Upper lobe of left lung (tissue), 6 donors: ENCODE measurements around the gene STOX1. TPM values are rescaled to one million over a fixed set of nuclear protein-coding genes. Genes with fewer than 3 reads are reported as not detected.
"Not testable (repeated sequence)": the region's sequence is repeated elsewhere in the genome, so short reads cannot be mapped to it uniquely, and the experiment has no call there.

ENCODE experiments used
- ATAC-seq, 2 donors: fragments of 200-7000 bp; cut with Tn5 transposase; one replicate each; pipeline ENCODE4 v1.9.1; 2022; ENCODE audit warnings: mild to moderate bottlenecking in 2 of 2, moderate library complexity in 2 of 2; ENCODE audit not compliant: low FRiP score in 2 of 2
- DNase-seq, 2 donors: peaks; one replicate each; pipeline ENCODE4 v3.0.0-alpha.2; 2019 to 2020
- H3K27ac ChIP-seq, 4 donors: fragments of 200-600 bp; sonication (generic); one replicate each; pipeline ENCODE4 v1.5.1; 2016 to 2019
- H3K27me3 ChIP-seq, 4 donors: fragments of 200-600 bp; sonication (generic); one replicate each; pipeline ENCODE4 v1.5.1; 2017 to 2019
- H3K36me3 ChIP-seq, 4 donors: fragments of 200-600 bp; sonication (generic); one replicate each; pipeline ENCODE4 v1.5.1; 2016 to 2019
- H3K4me1 ChIP-seq, 4 donors: fragments of 200-600 bp; sonication (generic); one replicate each; pipeline ENCODE4 v1.5.1; 2018 to 2019
- H3K4me3 ChIP-seq, 4 donors: fragments of 200-600 bp; sonication (generic); one replicate each; pipeline ENCODE4 v1.5.1; 2017 to 2019; ENCODE audit warnings: mild to moderate bottlenecking in 2 of 4, moderate library complexity in 1 of 4
- H3K9me3 ChIP-seq, 4 donors: fragments of 200-600 bp; sonication (generic); one replicate each; pipeline ENCODE4 v1.5.1; 2018 to 2019
- EP300 ChIP-seq, 4 donors: sonication (generic); formaldehyde crosslinking; IDR thresholded peaks; one replicate each; pipeline ENCODE4 v1.5.1; 2017; ENCODE audit warnings: antibody characterized with exemption in 4 of 4, control low read depth in 2 of 4
- POLR2A ChIP-seq, 4 donors: fragments of 450-650 bp; IDR thresholded peaks; one replicate each; pipeline ENCODE4 v1.5.1; 2016 to 2017; ENCODE audit warnings: antibody characterized with exemption in 4 of 4, mild to moderate bottlenecking in 2 of 4
- POLR2AphosphoS5 ChIP-seq, 2 donors: sonication (generic); formaldehyde crosslinking; IDR thresholded peaks; one replicate each; pipeline ENCODE4 v1.5.1; 2017; ENCODE audit warnings: antibody characterized with exemption in 2 of 2
- WGBS, 2 donors: methylation state at CpG; one replicate each; pipeline ENCODE4 v1.1.5; 2017 to 2018; 5-methylcytosine and 5-hydroxymethylcytosine counted together
- total RNA-seq, 6 donors: library from RNA; depleted of rRNA in 4 of 6; stranded (reverse); fragments of >200 nt in 4 of 6; gene quantifications; one replicate each; pipeline versions ENCODE4 v1.1.0 to v1.2.1, GENCODE V29; 2016 to 2021
- TF ChIP-seq, protein P1 (sequence below), 6 experiments: fragments of 450-650 bp in 4 of 6; fragments of 200-600 bp in 2 of 6; sonication (generic) in 2 of 6; IDR thresholded peaks; one replicate each; pipeline ENCODE4 v1.5.1; 2016 to 2019; ENCODE audit warnings: antibody characterized with exemption in 6 of 6
- donor health status: DM: no; HTN: no; CAD: no; lungs with moderate emphysema.
- donor health status: DM: no; HTN: yes; CAD: no; lungs with severe emphysema.

Gene STOX1
- total RNA-seq, 6 donors from 2014 or later, result 0.23 to 25.6 (median 3.1) TPM

DNA sequence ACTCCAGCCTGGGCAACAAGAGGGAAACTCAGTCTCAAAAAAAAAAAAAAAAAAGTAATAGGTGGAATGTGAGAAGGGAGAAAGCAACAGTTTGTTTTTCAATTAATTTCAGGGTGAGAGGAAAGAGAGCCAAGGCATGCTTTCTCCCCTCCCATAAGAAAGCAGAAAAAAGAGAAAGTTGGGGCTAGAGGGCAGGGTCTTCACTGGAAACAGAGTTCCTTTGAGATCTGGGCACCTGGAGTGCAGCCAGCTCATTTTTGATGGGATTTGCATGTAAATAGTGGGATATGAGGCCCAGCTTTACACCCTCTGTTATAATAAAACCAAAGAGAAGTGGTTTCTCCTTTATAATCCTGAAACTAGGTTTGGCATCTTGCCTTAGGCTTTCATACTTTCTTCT lies 13.8 kb upstream of the STOX1 start:
- H3K9me3 ChIP-seq, result no peaks in the 10 kb centered on the region
- TF ChIP-seq POLR2AphosphoS5 (IDR thresholded peaks at IDR 0.05), result no peak
- DNase-seq (no peak), ATAC-seq (no peak)
- H3K27me3 ChIP-seq, result no peaks in the 10 kb centered on the region
- no peak overlapping the region for H3K27ac ChIP-seq
- H3K36me3 ChIP-seq, result no peaks in the 10 kb centered on the region
- no peak overlapping the region for H3K4me3 ChIP-seq
- H3K4me1 ChIP-seq, result no peaks in the 10 kb centered on the region

DNA sequence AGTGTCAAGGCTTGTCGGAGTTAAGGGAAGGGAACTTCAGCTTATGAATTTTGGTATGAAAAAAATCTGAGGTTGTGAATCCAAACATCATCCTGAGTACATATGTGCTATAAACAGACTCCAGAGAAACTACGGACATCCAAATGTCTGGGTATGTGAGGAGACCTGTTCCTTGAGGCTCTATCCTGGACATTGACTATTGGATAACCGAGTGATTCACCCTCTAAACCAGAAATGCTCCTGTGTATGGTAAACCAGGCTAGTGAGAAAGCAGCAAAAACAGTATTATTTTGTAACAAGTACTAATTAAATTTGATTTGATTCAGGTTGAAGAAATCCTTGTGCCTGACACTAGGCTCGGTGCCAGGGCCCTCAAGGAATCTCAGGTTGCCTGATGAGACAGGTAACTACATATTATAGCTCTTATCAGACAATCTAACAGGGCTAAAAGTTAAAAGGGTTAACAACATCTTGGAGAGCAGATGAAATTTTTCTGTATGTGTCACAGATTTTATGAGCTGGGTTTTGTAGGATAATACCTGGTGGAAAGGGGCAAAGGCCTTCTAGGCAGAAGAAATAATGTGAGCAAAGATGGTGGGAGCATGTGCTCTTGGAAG lies 10.4 kb upstream of the STOX1 start:
- 54 to 66% methylated on average over 4 of the region's 4 CpGs for WGBS, 2 donors
- TF ChIP-seq, protein P1, sequence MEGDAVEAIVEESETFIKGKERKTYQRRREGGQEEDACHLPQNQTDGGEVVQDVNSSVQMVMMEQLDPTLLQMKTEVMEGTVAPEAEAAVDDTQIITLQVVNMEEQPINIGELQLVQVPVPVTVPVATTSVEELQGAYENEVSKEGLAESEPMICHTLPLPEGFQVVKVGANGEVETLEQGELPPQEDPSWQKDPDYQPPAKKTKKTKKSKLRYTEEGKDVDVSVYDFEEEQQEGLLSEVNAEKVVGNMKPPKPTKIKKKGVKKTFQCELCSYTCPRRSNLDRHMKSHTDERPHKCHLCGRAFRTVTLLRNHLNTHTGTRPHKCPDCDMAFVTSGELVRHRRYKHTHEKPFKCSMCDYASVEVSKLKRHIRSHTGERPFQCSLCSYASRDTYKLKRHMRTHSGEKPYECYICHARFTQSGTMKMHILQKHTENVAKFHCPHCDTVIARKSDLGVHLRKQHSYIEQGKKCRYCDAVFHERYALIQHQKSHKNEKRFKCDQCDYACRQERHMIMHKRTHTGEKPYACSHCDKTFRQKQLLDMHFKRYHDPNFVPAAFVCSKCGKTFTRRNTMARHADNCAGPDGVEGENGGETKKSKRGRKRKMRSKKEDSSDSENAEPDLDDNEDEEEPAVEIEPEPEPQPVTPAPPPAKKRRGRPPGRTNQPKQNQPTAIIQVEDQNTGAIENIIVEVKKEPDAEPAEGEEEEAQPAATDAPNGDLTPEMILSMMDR (IDR thresholded peaks at IDR 0.05), result no peak
- TF ChIP-seq EP300 (IDR thresholded peaks at IDR 0.05), result no peak
- no peak for TF ChIP-seq POLR2AphosphoS5 (IDR thresholded peaks at IDR 0.05)

DNA sequence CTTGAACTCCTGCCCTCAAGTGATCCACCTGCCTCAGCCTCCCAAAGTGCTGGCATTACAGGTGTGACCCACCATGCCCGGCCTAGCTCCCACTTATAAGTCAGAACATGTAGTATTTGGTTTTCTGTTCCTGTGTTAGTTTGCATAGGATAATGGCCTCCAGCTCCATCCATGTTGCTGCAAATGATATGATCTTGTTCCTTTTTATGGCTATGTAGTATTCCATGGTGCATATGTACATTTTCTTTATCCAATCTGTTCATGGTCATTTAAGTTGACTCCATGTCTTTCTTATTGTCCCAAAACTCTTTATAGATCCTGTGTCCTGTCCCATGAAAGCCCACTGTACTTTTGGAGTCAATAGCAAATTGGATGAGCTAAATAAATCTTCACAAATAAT lies 7.0 kb upstream of the STOX1 start:
- WGBS, 2 donors, result 100% methylated on average over 1 of the region's 1 CpG
- ATAC-seq, H3K9me3 ChIP-seq, H3K4me3 ChIP-seq, H3K4me1 ChIP-seq, H3K36me3 ChIP-seq, H3K27me3 ChIP-seq, H3K27ac ChIP-seq, DNase-seq: not testable (repeated sequence)

More for the DNA sequence above, 10.4 kb upstream of the STOX1 start:
- H3K27ac ChIP-seq, result no peak overlapping the region
- H3K27me3 ChIP-seq, result no peaks in the 10 kb centered on the region
- ATAC-seq (no peak), DNase-seq (no peak)
- H3K4me3 ChIP-seq, result no peak overlapping the region
- H3K9me3 ChIP-seq, result no peaks in the 10 kb centered on the region
- H3K36me3 ChIP-seq, result no peaks in the 10 kb centered on the region
- no peaks in the 10 kb centered on the region for H3K4me1 ChIP-seq

DNA sequence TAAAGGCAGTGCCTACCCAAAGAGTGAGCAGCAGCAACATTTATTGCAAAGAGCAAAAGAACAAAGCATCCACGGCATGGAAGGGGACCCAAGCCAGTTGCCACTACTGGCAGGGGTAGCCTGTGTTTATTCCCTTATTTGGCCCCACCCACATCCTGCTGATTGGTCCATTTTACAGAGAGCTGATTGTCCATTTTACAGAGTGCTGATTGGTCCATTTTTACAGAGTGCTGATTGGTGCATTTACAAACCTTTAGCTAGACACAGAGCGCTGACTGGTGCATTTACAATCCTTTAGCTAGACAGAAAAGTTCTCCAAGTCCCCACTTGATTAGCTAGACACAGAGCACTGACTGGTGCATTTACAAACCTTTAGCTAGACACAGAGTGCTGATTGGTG lies 4.7 kb upstream of the STOX1 start:
- WGBS, 2 donors, result 79 to 86% methylated on average over 2 of the region's 2 CpGs
- not testable (repeated sequence) for DNase-seq, H3K4me1 ChIP-seq, H3K36me3 ChIP-seq, ATAC-seq, H3K27ac ChIP-seq, H3K27me3 ChIP-seq, H3K4me3 ChIP-seq, H3K9me3 ChIP-seq

GRCh38 chr10:68827592-68827959 lies 245 bp downstream of the STOX1 start:
- WGBS, 2 donors, result no CpG with 5 or more reads among the region's 58 CpGs
- not testable (repeated sequence) for ATAC-seq, H3K27me3 ChIP-seq, DNase-seq, H3K9me3 ChIP-seq, H3K36me3 ChIP-seq
- H3K4me3 ChIP-seq, result peak overlapping the region in 3 of 4 donors; percentile 54 to 71 (median 63)
- H3K4me1 ChIP-seq, result peaks cover 6 to 16% (median 7%) of the 10 kb centered on the region in 4 donors
- peak overlapping the region in 1 of 4 donors; percentile 2 for H3K27ac ChIP-seq

GRCh38 chr10:68828083-68828601 lies 811 bp downstream of the STOX1 start:
- peak overlapping the region; percentile 14 to 47 (median 42) for H3K4me3 ChIP-seq
- H3K36me3 ChIP-seq, H3K27ac ChIP-seq, H3K27me3 ChIP-seq, H3K9me3 ChIP-seq: not testable (repeated sequence)
- DNase-seq, result peak in 1 of 2 donors; percentile 82
- 0% methylated on average over 8 of the region's 59 CpGs; no CpG with 5 or more reads in 1 of the 2 donors for WGBS, 2 donors
- H3K4me1 ChIP-seq, result peaks cover 6 to 16% (median 7%) of the 10 kb centered on the region in 4 donors
- ATAC-seq, result peak in 1 of 2 donors; percentile 45

DNA sequence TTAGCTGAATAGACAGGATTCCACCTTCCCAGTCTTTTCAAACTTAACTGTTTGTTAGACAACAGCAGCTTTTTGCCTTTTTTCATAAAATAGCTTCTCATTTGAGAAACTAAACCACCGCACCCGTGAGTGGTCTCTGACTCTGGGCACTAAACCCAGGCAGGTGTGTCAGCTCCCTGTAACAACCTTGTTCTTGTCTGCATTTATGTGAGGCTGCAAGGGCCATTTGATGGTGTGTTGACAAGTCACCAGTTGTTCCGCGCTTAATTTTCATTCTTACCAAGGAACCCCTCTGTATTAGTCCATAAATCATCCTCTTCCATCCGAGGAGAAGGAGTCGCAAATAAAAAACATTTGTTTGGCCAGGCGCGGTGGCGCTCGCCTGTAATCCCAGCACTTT lies 1.5 kb downstream of the STOX1 start:
- TF ChIP-seq, protein P1 (IDR thresholded peaks at IDR 0.05), result no peak
- TF ChIP-seq POLR2AphosphoS5 (IDR thresholded peaks at IDR 0.05) (no peak), POLR2A (IDR thresholded peaks at IDR 0.05) (no peak), EP300 (IDR thresholded peaks at IDR 0.05) (no peak)
- no peak overlapping the region for H3K27ac ChIP-seq
- H3K36me3 ChIP-seq, result no peaks in the 10 kb centered on the region
- no peaks in the 10 kb centered on the region for H3K9me3 ChIP-seq
- 88 to 92% methylated on average over 10 of the region's 10 CpGs for WGBS, 2 donors
- ATAC-seq, result no peak
- peaks cover 6 to 16% (median 7%) of the 10 kb centered on the region in 4 donors for H3K4me1 ChIP-seq
- no peak for DNase-seq
- no peak overlapping the region for H3K4me3 ChIP-seq
- H3K27me3 ChIP-seq, result peaks cover 0 to 2% (median 0%) of the 10 kb centered on the region in 4 donors
